A549 (cell line): ENCODE data around the gene GTPBP6.

Source experiments
- BHLHE40 ChIP-seq: IDR thresholded peaks from 2 replicates; pipeline ENCODE4 v1.6.1; 2012; ENCODE audit warnings: low read depth, low read length, inconsistent platforms
- CTCF ChIP-seq: fragments of >200 bp; sonication (Bioruptor Twin); formaldehyde crosslinking; IDR thresholded peaks from 3 replicates; pipeline ENCODE4 v1.5.1; 2016
- EP300 ChIP-seq, 2 experiments: fragments of >200 bp; sonication (Bioruptor Twin); formaldehyde crosslinking; IDR thresholded peaks; 2 replicates in 1 of 2; 3 replicates in 1 of 2; pipeline ENCODE4 v1.6.1; 2016 to 2017
- KDM1A ChIP-seq: fragments of 200-600 bp; sonication (generic); IDR thresholded peaks from 2 replicates; pipeline ENCODE4 v1.6.1; 2016; ENCODE audit warnings: low read depth, mild to moderate bottlenecking
- POLR2A ChIP-seq: IDR thresholded peaks from 2 replicates; pipeline ENCODE4 v1.6.1; 2012; ENCODE audit warnings: mild to moderate bottlenecking, low read length
- RCOR1 ChIP-seq: fragments of 150-350 bp; IDR thresholded peaks from 2 replicates; pipeline ENCODE4 v1.6.1; 2014; ENCODE audit warnings: antibody characterized with exemption, low read length, low read depth
- TF ChIP-seq, protein P1 (sequence below): fragments of 450-650 bp; IDR thresholded peaks from 2 replicates; pipeline ENCODE4 v1.6.1; 2014; ENCODE audit warnings: antibody characterized with exemption

DNA sequence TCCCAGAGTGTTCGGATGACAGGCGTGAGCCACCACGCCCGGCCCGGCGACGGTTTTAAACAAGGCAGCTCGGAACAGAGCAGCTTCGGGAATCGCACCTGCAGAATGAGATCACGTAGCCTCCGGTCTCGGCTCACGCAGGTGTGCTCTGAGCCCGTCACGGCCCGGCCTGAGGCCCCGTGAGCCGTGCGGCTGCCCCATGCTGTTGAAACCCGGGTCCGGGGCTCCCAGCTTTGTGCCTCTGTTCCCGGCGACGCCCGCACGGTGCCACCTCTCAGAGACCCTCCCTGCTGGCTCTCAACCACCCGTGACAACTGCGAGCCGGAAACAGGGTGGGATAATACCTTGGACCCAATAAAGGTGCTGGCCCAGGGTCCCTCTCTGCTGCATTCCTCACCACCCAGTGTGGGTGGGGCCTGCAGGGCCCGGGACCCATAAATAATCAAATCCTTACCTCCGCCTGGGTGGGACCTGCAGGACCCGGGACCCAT is 50.8 kb downstream of the GTPBP6 start:
- TF ChIP-seq CTCF = no peak
- TF ChIP-seq, protein P1, sequence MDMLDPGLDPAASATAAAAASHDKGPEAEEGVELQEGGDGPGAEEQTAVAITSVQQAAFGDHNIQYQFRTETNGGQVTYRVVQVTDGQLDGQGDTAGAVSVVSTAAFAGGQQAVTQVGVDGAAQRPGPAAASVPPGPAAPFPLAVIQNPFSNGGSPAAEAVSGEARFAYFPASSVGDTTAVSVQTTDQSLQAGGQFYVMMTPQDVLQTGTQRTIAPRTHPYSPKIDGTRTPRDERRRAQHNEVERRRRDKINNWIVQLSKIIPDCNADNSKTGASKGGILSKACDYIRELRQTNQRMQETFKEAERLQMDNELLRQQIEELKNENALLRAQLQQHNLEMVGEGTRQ = no peak
- no peak for TF ChIP-seq RCOR1
- TF ChIP-seq KDM1A = no peak
- TF ChIP-seq BHLHE40 = no peak
- no peak for TF ChIP-seq POLR2A
- no peak for TF ChIP-seq EP300 (IDR thresholded peaks at IDR 0.05)
